WI38 (cell line): ENCODE data around the gene ADGRG6.

Experiments
- H3K4me3 ChIP-seq: 2 replicates; pipeline ENCODE4 v1.5.1; 2011; ENCODE audit warnings: low read depth, mild to moderate bottlenecking, control low read depth, low read length
- TF ChIP-seq, protein P1 (sequence below): IDR thresholded peaks from 2 replicates; pipeline ENCODE4 v1.5.1; 2012; ENCODE audit warnings: low read depth, mild to moderate bottlenecking, control low read depth, low read length

ADGRG6 gene

DNA sequence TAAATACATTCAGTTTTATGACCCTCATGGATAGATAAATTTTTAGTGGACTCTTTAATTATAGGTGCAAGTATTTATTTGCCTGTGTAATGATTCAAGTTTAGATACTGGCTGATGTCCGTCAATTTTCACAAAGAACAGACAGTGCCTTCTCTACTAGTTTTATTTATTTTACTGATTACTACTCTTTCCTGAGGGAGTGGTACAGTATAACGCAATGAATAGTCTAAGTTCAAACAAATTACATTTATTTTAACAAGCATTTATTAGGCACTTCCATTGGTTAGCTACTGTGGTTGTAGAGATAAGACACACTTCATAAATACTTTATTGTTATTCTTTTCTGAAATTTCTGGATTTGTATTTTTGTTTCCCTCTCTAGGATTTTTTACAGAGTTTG is 74.3 kb downstream of the ADGRG6 start:
- no peak overlapping the region for H3K4me3 ChIP-seq
- TF ChIP-seq, protein P1, sequence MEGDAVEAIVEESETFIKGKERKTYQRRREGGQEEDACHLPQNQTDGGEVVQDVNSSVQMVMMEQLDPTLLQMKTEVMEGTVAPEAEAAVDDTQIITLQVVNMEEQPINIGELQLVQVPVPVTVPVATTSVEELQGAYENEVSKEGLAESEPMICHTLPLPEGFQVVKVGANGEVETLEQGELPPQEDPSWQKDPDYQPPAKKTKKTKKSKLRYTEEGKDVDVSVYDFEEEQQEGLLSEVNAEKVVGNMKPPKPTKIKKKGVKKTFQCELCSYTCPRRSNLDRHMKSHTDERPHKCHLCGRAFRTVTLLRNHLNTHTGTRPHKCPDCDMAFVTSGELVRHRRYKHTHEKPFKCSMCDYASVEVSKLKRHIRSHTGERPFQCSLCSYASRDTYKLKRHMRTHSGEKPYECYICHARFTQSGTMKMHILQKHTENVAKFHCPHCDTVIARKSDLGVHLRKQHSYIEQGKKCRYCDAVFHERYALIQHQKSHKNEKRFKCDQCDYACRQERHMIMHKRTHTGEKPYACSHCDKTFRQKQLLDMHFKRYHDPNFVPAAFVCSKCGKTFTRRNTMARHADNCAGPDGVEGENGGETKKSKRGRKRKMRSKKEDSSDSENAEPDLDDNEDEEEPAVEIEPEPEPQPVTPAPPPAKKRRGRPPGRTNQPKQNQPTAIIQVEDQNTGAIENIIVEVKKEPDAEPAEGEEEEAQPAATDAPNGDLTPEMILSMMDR: no peak

DNA sequence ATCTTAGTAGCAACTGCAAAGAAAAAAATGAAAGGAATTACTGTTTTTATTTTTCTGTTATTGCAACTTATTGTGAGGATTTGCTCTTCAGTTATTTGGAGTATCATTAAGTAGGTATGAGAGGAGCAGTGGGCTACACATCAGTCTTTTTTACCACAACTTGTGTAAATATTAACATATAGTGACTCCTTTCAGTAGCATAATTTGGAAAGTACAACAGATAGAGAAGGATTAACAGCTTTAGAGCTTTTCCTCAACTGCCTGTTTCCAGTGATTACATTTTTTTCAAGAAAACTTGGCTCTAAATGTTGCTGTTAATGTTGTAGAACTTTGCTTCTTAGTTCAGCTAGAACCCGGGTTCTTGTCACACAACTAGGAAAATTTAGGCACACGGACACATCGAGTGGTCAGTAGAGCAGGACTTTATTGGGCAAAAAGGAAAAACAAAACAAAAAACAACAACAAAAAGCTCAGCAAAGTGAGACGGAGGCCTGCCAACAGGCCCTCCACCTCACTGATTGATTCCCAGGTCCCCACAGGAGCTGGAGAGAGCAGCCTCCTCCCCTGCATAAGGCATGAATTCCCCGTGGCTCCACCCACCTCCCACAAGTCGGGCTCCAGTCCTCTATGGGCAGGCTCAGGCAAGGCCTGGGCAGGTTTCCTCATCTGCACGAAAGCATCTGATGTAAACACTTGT is 75.1 kb downstream of the ADGRG6 start:
- TF ChIP-seq, protein P1: no peak
- H3K4me3 ChIP-seq: no peak overlapping the region

DNA sequence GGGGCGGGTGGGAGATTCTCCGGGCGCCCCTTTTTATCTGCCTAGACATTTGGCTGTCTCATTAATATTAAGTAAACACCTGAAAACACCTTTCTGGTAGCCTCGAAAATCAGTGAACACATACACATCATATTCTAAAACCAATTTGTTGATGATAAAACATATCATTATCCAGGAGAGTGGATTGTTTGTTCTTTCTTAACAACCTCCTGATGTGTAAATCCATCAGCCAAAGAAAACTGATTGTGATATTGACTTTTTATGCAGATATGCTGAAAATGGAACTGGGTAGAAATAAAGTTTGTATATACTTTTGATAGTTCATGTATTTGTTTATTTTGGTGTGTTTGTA is 75.7 kb downstream of the ADGRG6 start:
- H3K4me3 ChIP-seq: no peak overlapping the region
- TF ChIP-seq, protein P1: no peak

DNA sequence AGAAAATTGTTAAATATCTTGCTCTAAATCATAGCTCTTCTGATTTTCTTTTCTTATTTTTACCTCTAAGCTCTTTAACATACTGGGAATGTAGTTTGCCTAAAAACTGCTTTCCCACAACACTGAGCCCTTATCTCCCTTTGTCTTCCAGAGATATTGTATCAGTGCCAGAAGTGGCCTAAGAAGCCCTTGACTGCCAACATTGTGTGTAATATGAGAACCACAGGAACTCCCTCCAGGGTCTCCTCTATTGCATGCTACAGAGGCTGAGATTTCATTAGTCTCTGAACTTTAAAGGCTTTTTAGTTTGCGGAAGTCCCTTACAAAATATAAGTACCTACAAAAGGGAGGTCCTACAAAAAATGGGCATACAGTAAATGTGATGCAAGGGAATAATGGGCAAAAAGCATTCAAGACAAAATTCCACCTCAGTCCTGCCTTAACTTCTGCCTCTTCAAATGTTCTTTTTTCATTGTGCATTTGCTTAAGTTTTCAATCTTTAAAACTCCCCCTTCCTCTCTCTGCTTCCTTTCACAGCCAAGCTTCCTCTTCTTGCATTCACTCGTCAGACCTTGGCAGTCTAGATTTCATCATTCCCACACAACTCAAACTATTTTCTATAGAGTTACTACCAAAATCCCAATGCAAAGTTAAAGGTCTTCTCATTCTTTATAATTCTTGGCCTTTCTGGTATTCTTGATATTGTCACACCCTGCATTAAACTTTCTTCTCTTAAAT is 76.5 kb downstream of the ADGRG6 start:
- no peak overlapping the region for H3K4me3 ChIP-seq
- TF ChIP-seq, protein P1: no peak

DNA sequence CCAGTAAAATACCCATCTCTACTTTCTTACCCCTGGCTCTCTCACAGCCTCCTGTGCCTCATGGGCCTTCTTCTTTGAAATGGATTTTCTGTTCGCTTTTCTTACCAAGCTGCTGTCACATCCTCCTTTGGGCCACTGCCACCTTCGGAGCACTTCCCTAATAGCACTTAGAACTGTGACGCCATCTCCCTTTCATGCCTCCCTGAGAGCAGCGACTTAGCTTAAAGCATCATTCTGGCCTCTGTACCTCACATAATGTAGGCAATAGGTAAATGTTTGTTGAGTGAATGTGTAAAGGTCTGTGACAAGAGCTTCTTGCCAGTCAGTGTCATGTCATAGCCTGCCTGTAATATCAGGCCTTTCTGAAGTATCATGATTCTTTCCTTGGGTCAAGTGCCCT is 78.8 kb downstream of the ADGRG6 start:
- H3K4me3 ChIP-seq: no peak overlapping the region
- TF ChIP-seq, protein P1: no peak

DNA sequence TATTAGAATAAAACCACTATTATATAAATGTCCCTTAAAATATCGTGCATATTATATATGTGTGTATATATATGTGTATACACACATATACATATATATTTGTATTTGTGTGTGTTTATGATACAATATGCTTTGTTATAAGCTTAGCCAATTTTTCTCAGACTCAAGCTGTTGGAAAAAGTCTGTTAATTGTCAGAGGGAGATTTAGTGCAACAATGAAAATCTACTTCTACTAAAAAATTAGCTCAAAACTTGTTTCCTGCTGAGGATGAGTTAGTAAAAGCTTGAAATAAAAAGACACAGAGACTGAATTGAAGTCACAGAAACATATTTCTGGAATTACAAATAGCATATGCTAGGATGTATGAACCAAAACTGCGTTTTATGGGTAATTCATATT is 79.4 kb downstream of the ADGRG6 start:
- TF ChIP-seq, protein P1: no peak
- no peak overlapping the region for H3K4me3 ChIP-seq

DNA sequence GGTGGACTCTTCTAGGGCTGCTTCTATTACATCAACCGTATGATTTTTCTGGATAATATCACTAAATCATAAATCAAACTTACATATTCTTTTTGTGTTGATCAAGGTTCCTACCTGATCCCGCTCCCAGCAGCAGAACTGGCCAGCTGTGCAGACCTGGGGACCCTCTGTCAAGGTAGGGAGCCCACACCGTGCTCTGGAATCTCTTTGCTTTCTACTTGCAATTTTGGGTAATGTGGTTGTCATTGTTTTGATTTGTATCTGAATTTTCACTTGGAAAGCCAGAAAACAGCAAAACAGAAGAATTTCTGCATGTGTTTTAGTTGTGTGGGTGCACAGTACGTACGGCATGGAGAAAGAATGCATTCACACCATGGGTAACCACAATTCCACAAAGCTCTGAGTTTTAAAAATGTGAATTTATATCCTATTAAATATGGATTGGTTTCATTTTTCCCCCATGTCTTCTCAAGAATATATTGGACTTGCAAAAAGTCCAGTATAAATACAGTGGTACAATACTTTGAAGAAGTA is 80.1 kb downstream of the ADGRG6 start:
- no peak overlapping the region for H3K4me3 ChIP-seq

More for the DNA sequence above, 80.1 kb downstream of the ADGRG6 start:
- TF ChIP-seq, protein P1: no peak
